ENCODE data around the gene ERFE. TPM values are rescaled to one million over a fixed set of nuclear protein-coding genes. Genes with fewer than 3 reads are reported as not detected.

The ERFE gene
- total and polyA plus RNA-seq, 8 donors, result 0.15 to 1.4 (median 0.63) TPM

DNA sequence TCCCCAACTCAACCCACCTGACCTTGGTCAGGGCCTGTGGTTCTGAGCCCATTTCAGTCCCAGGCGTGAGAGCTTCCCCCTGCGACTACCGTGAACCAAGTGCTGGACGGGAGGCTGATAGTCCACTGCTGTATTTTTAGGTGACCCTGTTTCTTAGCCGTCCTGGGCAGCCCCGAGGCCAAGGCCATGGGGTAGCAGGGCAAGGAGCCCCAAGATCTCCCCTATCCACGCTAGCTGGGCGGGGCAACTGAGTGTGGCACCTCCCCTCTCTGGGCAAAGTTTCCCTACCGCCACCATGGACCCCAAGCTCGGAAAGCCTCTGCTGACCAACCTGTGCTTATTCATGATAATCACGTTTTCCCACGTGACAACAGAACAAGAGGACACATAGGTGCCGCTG is 20.9 kb upstream of the ERFE start:
- no peak for TF ChIP-seq CTCF (IDR thresholded peaks at IDR 0.05)
- Histone ChIP-seq H3K4me3 (no peak overlapping the region), H3K4me1 (peaks cover 0 to 35% of the 10 kb centered on the region in 2 donors), H3K27me3 (peaks cover 0 to 12% of the 10 kb centered on the region in 2 donors), H3K27ac (no peak overlapping the region), H3K36me3 (no peaks in the 10 kb centered on the region), H3K9me3 (no peaks in the 10 kb centered on the region)
- DNase-seq (peak in 1 of 4 donors; percentile 41), ATAC-seq (no peak)
- intact Hi-C loops (cut with DNase I), result no loop called here

DNA sequence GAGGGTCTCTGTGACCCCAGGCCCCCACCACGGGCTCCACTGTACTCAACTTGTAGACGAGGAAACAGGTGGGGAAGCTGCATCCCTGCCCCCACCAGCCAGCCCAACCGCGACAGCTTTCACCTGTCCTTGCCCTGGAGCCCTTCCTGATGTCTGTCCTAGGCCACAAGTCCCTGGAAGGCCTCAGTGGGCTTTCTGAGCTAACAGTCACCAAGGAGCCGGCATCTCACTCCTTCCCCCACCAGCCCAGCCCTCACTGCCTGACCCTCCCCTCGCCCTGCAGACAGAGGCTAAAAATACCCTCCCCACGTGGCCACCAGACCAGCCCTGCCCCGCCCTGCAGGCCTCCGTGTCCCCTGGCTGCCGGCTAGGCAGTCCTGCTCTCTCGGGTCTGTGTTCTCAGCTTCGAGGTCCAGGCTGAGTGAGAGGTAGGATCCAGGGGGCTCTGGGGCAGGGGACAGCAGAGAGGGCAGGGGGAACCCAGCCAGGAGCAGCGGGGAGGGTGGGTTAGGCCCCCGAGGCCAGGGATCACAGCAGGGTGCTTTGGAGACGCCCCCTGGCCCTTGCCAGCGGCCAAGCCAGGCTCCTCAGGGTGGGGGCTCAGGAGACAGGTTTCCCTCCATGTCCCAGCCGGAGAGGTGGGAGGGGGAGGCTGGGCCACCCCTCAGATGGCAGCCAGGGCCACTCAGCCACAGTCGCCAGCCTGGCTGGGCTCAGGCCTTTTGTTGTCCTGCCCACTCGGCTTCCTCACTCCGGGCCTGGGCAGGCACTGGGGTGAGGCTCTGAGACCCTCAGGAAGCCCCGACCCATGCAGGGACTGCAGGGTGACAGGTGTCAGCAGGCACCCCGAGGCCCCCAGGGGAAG is 20.2 kb upstream of the ERFE start, which contains the start of gene KLHL30:
Gene KLHL30 (plus strand): TSS at position 338 of the 865 bp plus-strand sequence. CDS start 2,087 bp downstream, outside the sequence.
- no peak for TF ChIP-seq CTCF (IDR thresholded peaks at IDR 0.05)
- intact Hi-C loops (cut with DNase I), result no loop called here
- no peaks in the 10 kb centered on the region for H3K9me3 ChIP-seq
- peak in 1 of 4 donors; percentile 67 for DNase-seq
- peak; percentile 44 for ATAC-seq
- H3K27ac ChIP-seq, result no peak within 1 kb of the TSS
- no peaks in the 10 kb centered on the region for H3K36me3 ChIP-seq
- no peak within 1 kb of the TSS for H3K4me3 ChIP-seq
- peaks cover 0 to 12% of the 10 kb centered on the region in 2 donors for H3K27me3 ChIP-seq
- peaks cover 0 to 35% of the 10 kb centered on the region in 2 donors for H3K4me1 ChIP-seq

DNA sequence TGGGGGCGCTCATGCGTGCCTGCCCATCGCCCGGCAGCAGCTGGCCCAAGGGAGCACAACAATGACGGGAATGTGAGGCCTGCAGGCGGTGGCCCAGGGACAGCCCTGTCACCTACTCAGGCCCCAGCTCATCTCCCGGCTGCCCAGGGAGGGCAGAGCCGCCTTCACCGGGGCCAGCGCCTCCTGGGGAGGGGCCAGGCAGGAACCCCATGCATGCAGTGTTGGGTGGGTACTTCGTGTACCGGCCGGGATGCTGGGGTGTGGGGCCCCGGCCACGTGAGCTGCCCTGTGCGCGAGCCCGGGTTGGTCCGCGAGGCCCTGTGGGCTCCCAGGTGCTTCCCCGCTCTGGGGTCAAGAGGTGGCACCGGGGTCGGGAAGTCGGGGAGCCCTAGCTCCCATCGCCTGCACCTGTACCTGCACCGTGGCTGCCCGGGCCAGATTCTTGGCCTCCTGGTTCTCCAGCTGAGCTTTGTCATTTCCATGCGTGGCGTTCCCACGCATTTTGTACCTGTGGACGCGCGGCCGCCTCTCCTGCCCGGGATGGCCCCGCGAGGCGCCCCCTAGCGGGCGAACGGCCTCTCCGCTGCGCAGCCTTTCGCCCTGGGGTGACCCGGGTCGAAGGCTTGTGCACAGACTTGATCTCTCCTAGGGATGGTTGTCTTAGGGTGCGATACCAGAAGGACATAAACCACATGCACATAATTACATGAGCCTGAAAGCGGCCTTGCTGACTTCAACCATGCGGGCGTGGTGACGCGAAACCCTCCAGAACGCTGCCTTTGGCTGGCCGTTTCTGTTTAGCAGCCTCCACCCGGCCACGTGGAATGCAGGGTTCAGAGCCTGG is 19.4 kb upstream of the ERFE start:
- no peak overlapping the region for H3K4me3 ChIP-seq
- intact Hi-C loops (cut with DNase I), result no loop called here
- H3K36me3 ChIP-seq, result no peaks in the 10 kb centered on the region
- no peak for ATAC-seq
- peak; percentile 18 to 53 for TF ChIP-seq CTCF (IDR thresholded peaks at IDR 0.05)
- no peak overlapping the region for H3K27ac ChIP-seq
- peak in 1 of 4 donors; percentile 76 for DNase-seq
- H3K27me3 ChIP-seq, result peaks cover 0 to 12% of the 10 kb centered on the region in 2 donors
- H3K4me1 ChIP-seq, result peaks cover 0 to 35% of the 10 kb centered on the region in 2 donors
- H3K9me3 ChIP-seq, result no peaks in the 10 kb centered on the region

GRCh38 chr2:238140040-238140439 is 18.7 kb upstream of the ERFE start:
- no peak for ATAC-seq
- intact Hi-C loops (cut with DNase I), result no loop called here
- TF ChIP-seq CTCF (IDR thresholded peaks at IDR 0.05), result no peak
- no peaks in the 10 kb centered on the region for H3K36me3 ChIP-seq
- peaks cover 0 to 12% of the 10 kb centered on the region in 2 donors for H3K27me3 ChIP-seq
- peaks cover 0 to 35% of the 10 kb centered on the region in 2 donors for H3K4me1 ChIP-seq
- no peak overlapping the region for H3K4me3 ChIP-seq
- no peak overlapping the region for H3K27ac ChIP-seq
- peak in 1 of 4 donors; percentile 61 for DNase-seq
- H3K9me3 ChIP-seq, result no peaks in the 10 kb centered on the region
